HG03342 (cell line): ENCODE results near the gene MS4A3.
"Not testable (repeated sequence)": the region's sequence is repeated elsewhere in the genome, so short reads cannot be mapped to it uniquely, and the experiment has no call there.

Experiments used
- ATAC-seq: cut with Tn5 transposase; IDR thresholded peaks from one replicate; pipeline ENCODE4 v1.9.1; 2021; ENCODE audit warnings: mild to moderate bottlenecking, moderate library complexity; ENCODE audit not compliant: unreplicated experiment

MS4A3 gene, protein sequence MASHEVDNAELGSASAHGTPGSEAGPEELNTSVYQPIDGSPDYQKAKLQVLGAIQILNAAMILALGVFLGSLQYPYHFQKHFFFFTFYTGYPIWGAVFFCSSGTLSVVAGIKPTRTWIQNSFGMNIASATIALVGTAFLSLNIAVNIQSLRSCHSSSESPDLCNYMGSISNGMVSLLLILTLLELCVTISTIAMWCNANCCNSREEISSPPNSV

DNA sequence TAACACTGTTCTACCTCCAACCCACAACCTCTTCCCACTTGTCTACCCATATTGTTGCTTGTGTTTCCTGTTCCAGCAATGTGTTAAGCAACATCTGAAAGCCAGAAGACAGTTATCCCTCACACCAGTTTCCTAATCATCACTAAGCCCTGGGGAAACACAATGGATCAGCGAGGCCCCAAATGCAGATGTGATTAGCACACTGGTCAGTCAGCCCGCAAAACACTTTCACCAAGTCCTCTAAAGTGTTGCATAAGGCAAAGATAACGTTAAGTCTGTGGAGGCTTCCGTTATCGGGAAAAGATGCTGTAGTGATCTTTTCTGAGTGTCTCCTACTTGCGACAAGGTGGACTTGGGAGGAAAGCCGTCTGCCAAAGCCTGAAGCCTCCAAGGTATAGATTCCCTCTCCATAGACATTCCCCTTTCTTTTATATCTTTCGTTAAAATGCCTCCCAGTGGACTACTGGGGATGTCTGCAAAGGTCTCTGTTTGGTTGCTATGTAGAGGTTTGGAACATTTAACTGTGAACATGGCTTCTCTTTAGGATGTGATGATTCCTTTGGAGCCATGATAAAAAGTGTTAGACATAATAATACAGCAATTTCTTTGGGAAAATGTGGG, at the start of gene MS4A3:
Gene MS4A3 (plus strand): TSS at position 317 of the 621 bp plus-strand sequence. CDS start 4,496 bp downstream, outside the sequence.
- no peak for ATAC-seq

DNA sequence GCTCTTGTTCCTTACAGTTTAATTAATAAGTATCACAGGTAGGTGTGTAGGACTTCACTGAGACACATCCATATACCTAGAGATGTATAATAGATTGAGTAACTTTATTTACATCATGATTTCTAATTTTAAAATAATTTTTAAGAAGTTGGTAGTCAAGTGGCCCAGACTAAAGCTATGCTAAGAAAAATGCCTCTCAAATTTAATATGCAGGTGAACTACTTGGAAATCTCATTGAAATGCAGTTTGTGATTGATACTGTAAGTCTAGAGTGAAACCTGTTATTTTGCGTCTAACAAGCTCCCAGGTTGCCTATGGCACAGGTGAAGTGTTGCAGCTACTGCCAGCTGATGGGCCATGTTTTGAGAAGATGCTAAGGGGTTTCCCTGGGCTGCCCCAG, 39.6 kb upstream of the MS4A3 start, which contains the start of gene OOSP4B:
Gene OOSP4B (plus strand): TSS at position 301 of the 400 bp plus-strand sequence.
- ATAC-seq = no peak

DNA sequence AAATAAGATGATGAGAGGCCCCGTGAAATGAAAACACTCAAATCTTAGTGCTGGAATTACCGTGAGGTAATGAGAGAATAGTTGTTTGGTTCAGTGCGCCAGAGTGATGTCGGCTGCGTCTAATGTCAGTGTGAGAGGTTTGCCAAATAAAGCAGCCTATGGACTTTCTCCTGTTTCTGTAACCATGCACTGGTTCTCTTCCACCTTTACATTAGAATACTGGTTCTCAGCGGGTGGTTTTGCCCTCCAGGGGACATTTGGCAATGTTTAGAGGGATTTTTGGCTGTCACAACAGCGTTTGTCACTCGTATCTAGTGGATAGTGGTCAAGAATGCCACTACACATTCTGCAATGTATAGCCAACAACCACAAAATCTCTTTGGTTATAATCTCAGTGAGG, 38.4 kb upstream of the MS4A3 start:
- ATAC-seq = no peak

DNA sequence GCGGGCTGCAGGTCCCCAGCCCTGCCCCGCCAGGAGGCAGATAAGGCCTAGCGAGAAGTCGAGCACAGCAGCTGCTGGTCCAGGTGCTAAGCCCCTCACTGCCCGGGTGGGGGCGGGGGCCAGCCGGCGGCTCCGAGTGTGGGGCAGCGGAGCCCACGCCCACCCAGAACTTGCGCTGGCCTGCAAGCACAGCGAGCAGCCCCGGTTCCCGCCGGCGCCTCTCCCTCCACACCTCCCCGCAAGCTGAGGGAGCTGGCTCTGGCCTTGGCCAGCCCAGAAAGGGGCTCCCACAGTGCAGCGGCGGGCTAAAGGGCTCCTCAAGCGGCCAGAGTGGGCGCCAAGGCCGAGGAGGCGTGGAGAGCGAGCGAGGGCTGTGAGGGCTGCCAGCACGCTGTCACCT, 36.1 kb upstream of the MS4A3 start:
- ATAC-seq = not testable (repeated sequence)

DNA sequence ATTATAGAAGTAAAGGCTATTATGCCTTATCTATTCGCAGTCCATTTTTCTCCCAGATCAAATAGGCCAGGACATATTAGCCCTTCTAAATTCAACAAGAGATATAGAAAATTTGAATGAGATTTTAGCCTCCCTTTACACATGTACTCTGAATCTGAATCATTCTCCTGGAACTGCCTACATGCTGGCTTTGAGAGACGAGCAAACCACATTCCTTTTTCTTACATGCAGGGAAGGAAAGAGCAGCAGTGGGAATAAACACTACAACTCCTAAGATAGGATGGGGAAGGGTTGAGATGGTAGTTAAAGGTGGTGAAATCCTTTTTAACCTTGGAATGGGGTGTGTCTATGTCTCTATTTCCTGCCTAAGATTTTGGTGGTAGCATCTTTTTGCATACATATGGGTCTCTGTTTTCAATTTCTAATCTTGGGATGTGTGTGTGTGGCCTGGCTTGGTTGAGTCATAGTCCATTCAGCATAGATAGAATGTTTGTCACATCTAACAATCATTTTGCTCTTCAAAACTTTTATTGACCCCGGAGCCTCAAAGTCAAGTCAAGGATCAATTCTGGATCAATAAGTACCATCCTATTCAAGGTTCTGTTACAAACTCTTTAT, 27.3 kb upstream of the MS4A3 start:
- no peak for ATAC-seq

DNA sequence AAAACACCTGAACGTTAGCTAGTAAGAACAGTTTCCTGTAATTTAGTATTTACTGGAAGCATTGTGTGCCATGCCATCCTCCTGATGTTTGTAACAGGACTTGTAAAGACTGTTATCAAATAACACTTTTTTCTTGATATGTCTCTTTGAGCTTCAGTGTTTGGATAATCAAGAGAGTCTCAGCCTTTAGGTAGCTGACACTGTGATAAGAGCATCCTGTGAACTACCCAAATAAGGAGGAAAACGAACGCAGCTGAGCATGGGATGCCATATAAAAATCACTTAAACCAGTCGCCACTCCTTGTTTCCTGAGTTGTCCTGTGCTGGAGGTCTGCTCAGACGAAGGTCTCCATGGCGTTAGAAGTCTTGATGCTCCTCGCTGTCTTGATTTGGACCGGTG, 16.4 kb upstream of the MS4A3 start, which contains the start of gene OOSP2:
Gene OOSP2 (plus strand): TSS at position 301 of the 400 bp plus-strand sequence. CDS start 51 bp downstream, at position 352.
- ATAC-seq = no peak

DNA sequence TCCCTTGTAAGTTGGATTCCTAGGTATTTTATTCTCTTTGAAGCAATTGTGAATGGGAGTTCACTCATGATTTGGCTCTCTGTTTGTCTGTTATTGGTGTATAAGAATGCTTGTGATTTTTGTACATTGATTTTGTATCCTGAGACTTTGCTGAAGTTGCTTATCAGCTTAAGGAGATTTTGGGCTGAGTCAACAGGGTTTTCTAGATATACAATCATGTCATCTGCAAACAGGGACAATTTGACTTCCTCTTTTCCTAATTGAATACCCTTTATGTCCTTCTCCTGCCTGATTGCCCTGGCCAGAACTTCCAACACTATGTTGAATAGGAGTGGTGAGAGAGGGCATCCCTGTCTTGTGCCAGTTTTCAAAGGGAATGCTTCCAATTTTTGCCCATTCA, 6.0 kb upstream of the MS4A3 start:
- not testable (repeated sequence) for ATAC-seq

DNA sequence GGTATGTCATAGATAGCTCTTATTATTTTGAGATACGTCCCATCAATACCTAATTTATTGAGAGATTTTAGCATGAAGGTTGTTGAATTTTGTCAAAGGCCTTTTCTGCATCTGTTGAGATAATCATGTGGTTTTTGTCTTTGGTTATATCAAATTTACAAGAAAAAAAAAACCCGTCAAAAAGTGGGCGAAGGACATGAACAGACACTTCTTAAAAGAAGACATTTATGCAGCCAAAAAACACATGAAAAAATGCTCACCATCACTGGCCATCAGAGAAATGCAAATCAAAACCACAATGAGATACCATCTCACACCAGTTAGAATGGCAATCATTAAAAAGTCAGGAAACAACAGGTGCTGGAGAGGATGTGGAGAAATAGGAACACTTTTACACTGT, 5.6 kb upstream of the MS4A3 start:
- ATAC-seq = not testable (repeated sequence)

DNA sequence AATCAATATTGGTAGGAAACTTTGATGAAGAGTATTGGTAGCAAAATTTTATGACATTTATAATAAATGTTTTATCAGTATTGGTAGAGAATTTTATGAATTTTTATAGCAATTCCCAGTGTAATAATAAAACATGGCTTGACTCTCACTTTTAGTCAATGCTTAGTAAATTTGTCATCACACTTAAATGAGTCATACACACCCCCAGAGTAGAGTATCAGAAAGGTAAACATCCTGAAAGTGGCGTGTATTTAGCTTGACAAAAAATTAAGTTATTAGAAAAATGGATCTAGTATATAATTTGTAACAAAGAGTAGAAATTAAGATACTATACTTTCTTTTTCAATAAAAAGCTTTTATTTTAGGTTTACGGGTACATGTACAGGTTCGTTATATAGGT, 2.6 kb downstream of the MS4A3 start:
- no peak for ATAC-seq

DNA sequence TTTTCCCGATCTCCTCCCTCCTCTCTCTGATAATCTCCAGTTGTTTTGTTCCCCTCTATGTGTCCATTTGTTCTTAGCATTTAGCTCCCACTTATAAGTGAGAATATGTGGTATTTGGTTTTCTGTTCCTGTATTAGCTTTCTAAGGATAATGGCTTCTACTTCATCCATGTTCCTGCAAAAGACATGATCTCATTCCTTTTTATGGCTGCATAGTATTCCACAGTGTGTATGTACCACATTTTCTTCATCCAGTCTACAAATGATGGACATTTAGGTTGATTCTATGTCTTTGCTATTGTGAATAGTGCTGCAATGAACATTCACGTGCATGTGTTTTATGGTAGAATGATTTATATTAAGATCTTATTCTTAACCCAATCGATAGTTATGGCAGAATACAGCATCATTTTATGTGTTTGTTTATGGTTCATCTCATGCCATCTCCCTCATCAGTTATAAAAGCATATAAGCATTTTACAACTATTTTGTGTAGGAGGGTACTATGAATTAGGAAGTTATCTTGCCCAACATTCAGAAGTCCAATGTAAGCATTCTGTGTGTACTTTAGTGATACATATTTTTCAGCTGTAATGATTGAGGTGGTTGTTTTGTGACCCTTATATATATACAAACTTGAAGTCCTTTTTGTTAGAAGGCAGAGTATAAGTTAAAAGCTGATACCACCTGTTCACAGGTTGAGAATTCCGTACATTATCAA, 3.2 kb downstream of the MS4A3 start:
- no peak for ATAC-seq

DNA sequence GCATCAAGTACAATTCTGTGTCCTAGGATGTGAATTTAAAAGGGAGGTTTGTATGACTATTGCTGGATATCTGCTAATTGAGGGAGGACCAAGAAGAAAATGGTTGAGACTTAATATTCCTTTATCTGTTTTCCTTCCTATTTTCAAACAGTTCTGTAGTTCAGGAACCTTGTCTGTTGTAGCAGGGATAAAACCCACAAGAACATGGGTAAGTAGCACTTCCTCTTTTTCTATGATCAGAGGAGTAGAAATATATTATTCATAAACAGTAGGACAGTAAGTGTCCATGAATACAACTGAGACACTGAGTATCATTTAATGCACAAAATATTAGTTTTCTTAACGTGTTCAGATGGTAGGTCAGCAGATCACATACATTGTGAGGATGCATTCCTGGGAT, 7.6 kb downstream of the MS4A3 start:
- no peak for ATAC-seq

DNA sequence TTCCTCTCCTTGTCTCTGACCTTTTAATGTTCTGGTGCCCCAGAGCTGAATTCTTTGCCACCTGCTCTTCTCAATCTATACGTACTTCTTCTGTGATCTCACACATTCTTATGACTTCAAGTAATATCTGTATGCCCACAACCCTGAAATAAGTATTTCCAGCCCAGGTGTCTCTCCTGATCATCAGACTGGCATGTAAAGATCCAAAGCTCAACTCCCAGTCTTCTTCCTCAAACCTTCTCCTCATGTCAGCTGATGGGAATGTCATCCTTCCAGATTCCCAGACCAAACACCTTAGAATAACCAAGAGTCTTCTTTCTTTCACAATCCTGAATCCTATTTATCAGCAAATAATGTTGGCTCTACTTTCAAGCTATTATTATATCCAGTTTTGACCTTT, 9.3 kb downstream of the MS4A3 start:
- ATAC-seq = no peak

DNA sequence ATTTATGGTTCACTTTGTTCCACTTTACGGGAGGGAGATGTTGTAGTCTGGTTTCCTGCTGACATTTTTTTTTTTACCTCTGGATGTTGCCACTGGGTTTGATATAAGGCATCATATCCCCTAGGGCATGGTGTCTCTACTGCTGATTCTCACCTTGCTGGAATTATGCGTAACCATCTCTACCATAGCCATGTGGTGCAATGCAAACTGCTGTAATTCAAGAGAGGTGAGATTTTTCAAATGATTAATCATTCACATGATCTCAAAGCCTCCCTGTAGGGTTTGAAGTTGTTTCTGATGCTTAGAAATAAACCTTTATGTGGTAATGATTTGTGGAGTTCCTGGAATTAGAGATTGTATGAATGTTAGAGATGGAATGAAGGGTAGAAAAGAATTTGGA, 13.0 kb downstream of the MS4A3 start:
- ATAC-seq = no peak

DNA sequence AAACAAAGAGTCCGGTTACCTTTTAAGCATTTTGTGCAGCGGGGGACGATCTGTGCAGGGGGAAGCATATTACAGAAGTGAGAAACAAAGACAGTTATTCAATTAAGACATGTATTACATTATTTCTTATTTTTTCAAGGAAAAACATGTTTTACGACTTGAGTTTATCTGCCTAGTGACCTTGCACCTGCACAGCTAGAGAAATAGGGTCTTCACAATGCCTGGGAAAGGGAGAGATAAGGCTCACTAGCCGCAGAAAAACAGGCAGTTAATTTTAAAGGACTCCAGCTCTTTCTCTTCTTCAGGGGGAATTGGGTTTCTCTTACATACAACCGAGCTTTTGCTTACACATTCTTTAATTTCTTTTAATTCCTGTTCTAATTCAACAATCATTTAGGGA, 15.2 kb downstream of the MS4A3 start:
- not testable (repeated sequence) for ATAC-seq

DNA sequence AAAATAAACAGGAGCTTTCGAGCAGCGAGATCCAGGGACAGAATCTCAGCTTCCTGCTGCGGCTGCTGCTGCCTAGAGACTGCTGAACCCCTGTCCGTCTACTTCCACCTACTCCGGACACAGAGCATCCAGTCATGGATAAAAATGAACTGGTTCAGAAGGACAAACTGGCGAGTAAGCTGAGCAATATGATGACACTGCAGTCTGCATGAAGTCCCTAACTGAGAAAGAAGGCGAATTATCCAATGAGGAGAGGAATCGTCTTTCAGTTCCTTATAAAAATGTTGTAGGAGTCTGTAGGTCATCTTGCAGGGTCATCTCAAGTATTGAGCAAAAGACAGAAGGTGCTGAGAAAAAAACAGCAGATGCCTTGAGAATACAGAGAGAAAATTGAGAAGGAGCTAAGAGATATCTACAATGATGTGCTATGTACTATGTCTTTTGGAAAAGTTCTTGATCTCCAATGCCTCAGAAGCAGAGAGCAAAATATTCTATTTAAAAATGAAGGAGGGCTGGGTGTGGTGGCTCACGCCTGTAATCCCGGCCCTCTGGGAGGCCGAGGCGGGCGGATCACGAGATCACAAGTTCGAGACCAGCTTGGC, 20.9 kb downstream of the MS4A3 start:
- ATAC-seq = no peak

DNA sequence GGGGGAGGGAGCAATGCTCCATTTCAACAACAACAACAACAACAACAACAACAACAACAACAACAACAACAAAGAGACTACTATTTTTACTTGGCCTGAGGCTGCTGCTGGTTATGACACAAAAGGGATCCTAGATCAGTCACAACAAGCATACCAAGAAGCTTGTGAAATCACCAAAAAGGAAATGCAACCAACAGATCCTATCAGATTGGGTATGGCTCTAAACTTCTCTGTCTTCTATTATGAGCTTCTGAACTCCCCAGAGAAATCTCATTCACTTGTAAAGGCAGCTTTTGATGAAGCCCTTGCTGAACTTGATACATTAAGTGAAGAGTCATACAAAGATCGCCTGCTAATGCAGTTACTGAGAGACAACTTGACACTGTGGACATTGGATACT, 21.5 kb downstream of the MS4A3 start:
- no peak for ATAC-seq

DNA sequence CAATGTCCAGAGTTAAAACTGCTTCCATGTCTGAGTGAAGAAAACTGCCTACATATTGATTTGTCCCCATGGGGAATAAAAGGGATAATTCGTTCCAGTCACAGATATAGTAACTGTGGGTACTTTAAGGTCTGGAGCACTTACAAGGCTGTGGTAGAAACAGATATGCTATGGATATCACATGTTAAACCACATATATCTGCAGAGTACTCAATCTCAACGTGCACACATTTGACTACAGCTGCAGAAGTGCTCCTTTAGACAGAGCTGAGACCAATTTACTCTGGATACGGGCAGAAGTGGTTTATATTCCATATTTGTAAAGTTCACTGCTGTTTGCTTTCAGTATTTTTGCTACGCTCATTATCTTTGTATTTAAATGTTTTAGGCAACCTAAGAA, 22.3 kb downstream of the MS4A3 start:
- no peak for ATAC-seq

DNA sequence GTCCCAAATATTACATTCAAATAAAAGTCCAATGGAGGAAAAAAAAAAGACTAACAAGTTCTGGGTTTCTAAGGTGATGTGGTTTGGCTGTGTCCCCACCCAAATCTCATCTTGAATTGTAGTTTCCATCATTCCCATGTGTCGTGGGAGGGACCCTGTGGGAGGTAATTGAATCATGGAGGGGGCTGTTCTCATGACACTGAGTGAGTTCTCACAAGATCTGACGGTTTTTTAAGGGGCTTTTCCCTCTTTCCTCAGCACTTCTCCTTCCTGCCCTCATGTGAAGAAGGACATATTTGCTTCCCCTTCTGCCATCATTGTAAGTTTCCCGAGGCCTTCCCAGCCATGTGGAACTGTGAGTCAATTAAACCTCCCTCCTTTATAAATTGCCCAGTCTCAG, 24.1 kb downstream of the MS4A3 start:
- ATAC-seq = no peak

DNA sequence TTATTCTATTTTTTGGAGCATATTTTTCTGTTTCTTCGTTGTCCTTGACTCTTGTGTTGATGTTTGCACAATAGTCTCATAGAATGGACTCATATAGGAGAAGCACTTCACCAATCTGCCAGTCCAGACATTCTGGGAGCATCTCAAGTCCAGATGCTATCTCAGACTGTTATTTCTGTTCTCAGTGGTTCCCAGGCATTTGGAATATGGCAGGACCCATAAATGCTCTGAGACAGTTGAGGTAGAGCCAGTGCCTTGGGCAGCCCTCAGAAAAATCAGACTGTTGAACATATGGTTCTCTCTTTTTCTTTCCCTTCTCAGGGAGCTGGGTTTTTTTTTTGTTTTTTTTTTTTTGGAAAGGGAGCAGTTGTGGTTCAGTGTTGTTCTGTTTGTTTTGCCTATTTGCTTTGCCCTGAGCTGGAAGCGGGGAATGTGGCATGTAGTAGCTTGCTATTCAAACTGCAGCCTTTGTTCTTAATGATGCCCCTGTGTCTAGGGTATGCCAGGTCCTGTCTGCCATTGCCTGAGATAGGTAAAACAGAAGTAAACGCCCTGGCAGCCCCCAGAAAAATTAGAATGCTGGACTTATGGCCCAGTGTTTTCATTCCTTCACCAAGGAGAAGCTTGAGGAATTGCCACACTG, 28.3 kb downstream of the MS4A3 start:
- no peak for ATAC-seq

DNA sequence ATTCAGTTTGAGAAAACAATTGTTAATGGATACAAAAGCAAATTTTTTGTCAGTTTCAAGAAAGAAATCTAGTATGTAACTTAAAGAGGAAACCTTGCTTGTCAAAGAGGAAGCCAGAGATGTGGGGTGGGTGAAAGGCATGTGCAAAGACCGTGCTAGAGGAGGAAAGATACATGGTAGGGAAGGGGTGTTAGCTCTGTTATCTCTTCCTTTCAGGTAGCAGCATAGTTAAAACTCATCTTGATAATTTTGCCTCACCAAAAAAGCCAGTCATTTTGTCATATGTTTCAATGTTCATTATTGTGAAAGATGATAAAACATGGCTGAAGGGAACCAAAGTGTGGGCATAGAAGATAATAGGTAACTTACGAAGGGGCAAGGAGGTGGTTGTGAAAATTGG, 29.4 kb downstream of the MS4A3 start:
- no peak for ATAC-seq

DNA sequence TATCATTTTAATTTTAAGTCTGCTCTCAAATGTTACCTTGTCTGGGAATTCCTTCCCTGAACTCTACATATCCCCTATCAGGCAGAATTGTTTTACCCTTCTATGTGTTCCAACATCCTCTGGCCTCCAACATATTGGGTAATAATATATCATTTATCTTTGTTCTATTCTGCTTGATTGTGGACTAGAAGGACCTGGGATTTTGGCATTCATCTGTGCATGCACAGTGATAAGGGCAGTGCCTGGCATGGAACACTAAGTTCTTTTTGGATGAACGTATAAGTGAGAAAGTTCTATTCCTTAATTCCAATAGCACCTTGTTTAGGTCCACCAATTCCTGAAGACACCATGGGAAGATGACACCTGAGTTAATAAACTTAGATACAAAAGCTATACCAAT, 30.8 kb downstream of the MS4A3 start:
- ATAC-seq = no peak
